GM18870 (cell line): ENCODE data around the gene SGMS1.
"Not testable (repeated sequence)": the region's sequence is repeated elsewhere in the genome, so short reads cannot be mapped to it uniquely, and the experiment has no call there.

ENCODE experiments used
- ATAC-seq: cut with Tn5 transposase; IDR thresholded peaks from one replicate; pipeline ENCODE4 v1.9.1; 2021; ENCODE audit warnings: moderate library complexity; ENCODE audit not compliant: unreplicated experiment

Gene SGMS1

DNA sequence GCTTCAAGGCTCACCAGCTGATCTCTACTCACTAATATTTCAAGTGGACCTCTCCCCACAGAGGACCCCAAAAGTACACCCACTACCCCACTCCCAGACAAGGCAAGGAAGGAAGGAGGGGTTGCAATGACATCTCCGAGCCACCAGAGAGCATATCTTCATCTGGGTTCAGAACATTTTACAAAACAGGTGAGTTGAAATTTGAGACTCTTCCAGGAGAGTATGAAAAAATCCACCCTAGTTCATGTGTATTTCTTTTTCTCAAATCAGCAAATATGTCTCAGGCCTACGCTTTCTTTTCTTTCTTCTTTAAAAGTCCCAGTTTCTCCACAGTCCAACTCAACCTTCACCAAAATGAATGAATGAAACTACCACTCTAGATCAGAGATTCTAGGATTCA is 61.9 kb downstream of the SGMS1 start:
- no peak for ATAC-seq

DNA sequence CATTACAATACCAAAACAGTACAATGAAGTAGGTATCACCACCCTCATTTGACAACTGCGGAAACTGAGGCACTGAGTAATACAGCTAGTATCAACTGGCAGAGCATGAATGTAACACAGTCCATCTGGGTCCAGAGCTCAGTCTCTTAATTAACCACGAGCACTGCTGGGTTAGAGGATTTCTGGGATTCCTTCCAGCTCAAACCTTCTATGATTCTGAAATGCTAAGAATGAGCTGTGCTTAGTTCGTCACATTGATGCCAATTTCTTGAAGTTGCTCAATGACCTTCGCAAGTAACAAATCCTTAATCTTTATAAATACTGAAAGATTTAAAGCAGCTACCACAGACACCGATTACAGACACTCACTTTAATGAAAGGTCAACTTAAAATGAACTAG is 62.5 kb downstream of the SGMS1 start:
- no peak for ATAC-seq

DNA sequence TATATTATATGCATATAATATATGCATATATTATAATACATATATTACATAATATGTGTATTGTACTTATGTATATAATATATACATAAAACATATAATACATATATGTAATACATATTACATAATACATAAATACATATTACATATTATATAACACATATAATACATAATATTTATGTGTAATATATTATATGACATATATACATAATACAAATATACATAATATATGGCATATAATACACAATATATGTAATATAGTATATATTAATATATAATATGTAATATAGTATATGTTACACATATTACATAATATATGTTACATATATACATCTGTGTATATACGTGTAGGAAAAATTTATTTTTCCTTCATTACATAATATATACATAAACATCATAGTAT is 63.4 kb downstream of the SGMS1 start:
- no peak for ATAC-seq

DNA sequence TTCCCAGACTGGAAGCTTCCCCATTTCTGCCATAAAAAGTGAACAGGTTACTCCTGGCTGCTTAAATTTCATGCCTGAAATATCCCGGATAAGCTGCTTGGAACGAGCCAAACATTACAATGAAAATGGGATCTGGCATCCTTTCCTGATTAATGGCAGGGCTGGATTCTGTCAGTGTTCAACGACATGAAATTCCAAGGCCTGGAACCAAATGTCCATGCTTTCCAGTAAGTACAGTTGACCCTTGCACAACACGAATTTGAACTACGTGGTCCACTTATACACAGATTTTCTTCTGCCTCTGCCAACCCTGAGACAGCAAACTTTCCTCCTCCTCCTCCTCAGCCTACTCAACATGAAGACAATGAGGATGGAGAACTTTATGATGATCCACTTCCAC is 65.4 kb downstream of the SGMS1 start:
- no peak for ATAC-seq

DNA sequence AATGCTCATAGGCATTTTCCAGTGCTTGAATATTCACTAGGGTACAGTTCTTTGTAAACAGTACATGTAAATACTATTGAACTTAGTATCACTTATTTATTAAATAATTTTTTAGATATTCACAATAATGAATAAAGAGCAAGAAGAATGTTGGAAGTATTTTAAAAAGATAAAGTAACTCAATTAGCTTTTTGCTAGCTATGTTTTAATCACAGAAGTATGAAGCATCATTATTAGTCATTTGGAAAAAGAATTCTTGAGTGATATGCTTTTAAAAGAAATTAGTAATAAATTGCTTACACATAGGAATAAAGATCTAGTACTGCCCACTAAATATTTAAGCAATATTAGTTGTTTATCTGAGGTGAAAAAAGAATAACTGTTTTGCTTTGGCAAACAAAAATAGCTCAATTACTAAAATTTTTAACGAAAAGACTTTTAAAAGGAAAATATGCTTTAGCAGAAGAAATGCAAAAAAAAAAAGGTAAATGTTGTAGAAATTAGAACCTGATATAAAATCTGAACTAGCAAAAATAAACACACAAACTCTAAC is 66.5 kb downstream of the SGMS1 start:
- ATAC-seq, result no peak

DNA sequence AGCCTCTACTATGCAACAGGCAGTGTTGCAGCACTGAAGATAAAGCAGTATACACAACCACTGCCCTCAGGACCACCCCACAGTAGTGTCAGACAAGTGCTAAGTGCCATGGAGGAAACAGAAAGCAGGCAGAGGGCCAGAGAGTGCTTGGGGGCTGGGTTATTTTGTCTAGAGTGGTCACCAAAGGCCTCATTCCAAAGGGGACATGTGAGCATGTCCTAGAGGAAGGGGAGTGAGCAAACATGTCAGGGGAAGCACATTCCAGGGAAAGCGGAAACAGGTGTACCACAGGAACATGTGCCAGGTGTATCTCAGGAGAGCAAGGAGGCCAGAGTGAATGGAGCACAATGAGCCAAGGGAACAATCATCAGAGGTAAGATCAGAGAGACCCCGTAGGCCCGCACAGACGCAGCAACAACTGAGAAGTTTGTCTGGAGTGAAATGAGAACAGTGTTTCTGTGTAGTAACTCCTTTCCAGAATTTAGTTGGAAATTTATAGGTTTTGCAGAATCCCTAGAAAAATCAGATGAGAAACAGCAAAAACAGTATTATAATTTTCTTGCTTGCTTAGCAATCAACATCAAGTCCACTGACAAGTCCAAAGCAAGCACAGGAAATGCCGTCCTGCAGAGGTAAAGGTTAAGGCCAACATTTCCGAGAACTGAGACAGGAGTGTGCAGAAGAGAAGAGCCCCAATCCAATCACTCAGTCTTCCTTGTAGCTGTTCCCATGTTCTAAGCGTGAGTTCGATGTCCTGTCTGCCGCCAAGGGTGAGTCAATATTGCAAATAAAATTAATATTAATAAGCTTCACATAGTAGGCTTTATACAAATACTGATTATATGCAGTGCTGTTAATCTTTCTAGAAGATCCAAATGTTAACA is 67.3 kb downstream of the SGMS1 start:
- ATAC-seq, result no peak

DNA sequence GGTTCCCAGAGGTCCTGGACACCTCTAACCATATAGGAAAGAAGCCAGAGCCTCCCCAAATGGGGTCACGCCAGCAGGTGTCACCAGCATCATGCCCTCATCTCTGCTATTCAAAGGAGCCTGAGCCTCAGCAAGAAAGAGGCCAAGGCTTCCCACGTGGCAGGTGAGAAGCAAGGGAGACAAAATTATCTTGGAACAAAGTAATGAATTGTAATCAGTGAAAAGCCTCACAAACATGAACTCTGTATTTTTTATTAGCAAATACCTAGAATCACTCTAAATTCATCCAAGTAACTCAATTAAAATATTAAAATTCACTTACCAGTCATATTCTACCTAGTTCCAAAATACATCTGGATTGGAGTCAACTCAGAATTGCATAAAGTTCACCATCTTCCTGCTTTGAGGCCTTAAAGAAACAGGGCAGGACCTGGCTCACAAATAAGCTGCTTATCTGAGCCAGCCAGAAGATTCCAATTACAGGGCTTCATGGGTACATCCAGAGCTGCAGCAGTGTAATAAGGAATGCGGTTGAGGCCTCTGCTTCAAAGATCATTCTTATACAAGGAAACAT is 68.7 kb downstream of the SGMS1 start:
- ATAC-seq, result no peak

DNA sequence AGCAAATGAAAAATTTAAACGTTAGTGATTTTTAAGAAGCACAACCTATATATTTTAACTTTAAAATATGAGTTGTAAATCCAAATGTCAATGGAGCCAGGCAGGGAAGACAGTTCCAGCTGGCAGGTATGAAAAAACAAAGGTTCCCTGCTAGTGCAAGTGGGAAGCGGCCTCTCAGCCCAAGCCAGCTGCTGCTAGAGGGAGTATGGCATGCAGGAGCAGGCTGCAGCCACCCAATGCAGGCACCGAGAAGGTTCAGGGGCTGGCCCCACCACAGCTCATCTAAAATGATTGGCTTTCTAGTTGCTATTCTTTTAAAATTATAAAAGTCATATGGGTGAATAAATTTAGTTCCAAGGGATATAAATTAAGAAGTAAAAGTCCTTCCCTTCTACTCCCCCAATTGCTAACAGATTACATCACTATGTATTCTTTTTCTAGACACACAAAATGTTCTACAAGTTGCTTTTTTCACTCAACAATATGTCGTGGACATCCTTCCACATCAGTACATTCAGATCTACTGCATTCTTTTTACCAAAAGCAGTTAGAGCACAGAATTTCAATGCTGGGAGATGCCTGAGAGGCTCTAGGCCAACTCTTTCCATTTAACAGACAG is 69.3 kb downstream of the SGMS1 start:
- ATAC-seq, result no peak

DNA sequence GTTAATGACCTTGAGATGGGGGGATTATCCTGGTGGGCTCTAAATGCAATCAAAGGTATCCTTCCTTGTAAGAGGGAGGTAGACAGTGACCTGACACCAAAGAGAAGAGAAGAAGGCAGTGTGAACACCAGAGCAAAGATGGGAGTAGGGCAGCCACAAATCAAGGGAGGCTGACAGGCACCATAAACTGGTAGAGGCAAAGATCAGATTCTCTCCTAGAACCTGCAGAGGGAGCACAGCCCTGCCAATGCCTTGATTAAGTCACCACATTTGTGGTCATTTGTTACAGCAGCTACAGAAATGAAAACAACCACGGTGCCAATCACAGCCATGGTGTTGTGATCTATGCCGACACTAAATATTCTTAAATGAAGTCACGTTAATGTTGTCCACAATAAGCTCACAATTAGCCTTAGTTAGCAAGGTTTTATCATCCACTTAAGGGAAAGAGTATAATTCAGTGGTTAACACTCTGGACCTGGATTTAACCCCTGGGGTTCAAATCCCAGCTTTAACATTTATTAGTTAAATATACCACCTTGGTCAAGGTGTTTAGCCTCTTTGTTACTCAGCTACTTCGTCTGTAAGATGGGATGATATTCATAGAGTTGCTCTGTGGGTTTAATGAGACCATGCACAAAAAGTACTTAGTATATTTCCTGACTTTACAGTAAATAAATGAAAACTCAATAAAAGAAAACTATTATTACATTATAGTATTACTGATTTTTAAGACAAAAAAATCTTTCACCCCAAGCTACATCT is 70.8 kb downstream of the SGMS1 start:
- peak; percentile 50 for ATAC-seq

DNA sequence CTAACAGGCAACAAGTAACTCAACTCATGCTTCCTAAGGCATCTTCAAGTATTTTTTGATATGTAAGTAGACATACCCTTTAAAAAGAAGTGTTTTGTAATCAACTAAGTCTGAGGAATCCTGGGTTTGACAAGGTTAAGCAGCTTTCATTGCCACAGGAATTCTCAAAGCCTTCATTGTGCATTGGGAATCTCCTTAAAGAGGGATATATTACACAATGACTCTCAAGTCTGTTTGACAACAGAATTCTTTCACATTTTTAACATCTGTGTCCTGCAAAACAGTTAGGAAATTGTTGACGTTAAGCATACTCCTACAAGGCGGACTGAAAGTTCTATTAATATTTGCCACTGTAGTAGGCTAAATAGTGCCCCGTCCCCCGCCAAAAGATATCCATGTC is 71.4 kb downstream of the SGMS1 start:
- no peak for ATAC-seq

DNA sequence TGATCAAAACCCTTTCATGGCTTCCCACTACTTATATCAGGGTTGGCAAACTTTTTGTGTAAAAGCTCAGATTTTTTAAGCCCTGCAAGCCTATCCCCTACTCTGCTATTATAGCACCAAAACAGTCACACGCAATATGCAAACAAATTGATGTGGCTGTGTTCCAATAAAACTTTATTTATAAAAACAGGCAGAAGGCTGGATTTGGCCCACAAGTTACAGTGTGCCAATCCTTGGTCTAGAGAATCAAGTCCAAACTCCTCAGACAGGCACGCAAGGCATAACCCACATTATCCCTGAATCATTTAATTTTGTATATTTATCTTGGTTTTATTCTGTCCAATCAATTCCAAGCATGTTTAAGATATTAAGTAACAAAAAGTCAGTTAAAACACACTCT is 71.9 kb downstream of the SGMS1 start:
- no peak for ATAC-seq

DNA sequence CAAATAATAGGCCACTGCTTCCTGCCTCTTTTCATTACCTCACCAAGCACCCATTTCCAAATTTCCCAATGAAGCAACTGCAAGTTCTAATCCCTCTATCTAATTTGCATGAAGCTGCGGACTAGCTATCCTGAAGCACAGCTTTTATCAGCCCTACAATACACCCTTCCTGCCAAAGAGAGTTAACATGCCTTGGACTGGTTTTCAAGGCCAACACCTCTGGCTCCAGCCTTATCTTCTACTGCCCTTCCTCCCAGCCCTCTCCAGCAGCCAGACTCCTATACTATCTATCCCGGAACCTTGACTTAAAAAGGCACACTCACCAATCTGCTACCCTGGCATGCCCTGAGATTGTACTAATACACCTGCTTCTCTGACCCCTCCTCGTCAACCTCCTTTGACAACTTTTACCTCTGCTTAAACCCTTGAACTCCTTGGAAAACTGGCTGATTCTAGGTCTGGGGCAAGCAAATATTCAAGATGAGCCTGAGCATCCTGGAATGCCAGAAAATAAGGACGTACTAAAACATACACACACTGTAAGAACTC is 73.4 kb downstream of the SGMS1 start:
- no peak for ATAC-seq

DNA sequence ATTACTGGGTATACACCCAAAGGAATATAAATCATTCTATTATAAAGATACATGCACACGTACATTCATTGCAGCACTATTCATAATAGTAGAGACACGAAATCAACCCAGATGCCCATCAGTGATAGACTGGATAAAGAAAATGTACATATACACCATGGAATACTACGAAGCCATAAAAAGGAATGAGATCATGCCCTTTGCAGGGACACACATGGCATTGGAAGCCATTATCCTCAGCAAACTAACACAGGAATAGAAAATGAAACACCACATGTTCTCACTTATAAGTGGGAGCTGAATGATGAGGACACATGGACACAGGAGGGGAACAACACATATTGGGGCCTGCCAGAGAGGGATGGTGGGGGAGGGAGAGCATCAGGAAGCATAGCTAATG is 74.6 kb downstream of the SGMS1 start:
- ATAC-seq, result not testable (repeated sequence)

DNA sequence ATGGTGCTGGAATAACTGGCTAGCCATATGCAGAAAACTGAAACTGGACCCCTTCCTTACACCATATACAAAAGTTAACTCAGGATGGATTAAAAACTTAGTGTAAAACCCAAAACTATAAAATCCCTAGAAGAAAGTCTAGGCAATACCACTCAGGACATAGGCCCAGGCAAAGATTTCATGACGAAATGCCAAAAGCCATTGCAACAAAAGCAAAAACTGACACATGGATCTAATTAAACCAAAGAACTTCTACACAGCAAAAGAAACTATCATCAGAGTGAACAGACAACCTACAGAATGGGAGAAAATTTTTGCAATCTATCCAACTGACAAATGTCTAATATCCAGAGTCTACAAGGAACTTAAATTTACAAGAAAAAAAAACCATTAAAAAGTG is 75.3 kb downstream of the SGMS1 start:
- ATAC-seq, result not testable (repeated sequence)

DNA sequence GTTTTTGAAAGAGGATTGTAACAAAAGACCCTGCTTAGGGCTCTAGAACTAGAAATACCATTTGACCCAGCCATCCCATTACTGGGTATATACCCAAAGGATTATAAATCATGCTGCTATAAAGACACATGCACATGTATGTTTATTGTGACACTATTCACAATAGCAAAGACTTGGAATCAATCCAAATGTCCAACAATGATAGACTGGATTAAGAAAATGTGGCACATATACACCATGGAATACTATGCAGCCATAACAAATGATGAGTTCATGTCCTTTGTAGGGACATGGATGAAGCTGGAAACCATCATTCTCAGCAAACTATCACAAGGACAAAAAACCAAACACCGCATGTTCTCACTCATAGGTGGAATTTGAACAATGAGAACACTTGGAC is 77.5 kb downstream of the SGMS1 start:
- not testable (repeated sequence) for ATAC-seq

DNA sequence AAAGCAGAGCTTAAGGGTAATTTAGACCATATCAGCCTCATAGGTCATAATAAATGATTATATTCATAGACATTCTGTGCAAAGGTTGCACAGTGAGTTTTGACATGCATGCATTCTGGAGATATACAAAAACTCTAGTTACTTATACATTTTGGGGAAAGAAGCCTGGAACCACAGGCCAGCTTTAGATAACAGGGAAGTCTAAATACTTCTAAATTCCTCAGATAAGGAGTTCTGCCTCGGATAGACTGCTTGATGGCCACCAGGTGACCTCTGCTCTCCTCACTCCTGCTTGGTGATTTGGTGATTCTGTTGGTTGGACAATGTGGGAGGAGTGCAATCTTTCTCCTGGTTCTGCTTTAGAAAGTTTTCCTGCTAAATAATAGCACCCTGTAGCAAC is 77.9 kb downstream of the SGMS1 start:
- no peak for ATAC-seq

DNA sequence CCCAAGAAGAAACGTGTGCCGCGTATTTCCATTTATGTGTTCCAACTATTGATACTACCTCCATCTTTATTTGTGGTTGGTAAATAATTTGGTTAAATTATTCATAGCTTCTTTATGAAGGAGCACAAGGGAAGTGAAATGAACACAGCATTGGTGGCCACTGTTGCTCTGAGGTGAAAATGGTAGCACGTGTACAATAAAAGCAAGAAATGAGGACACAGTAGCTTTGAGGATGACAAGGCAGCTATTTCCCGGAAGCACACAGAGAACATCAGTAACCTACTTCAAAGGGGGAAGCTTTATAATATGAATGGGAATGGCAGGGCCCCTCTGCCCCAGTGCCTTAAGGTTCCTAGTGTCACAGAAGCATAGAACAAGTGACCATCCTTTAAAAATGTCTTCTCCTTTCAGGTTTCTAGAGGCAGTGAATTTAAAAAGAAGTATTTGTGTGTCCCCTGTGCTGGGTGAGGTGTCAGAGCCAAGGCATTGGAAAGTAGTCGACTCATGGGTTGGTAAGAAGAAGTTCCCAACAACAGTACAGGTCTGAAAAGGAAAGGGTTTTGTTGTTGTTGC is 78.8 kb downstream of the SGMS1 start:
- no peak for ATAC-seq

DNA sequence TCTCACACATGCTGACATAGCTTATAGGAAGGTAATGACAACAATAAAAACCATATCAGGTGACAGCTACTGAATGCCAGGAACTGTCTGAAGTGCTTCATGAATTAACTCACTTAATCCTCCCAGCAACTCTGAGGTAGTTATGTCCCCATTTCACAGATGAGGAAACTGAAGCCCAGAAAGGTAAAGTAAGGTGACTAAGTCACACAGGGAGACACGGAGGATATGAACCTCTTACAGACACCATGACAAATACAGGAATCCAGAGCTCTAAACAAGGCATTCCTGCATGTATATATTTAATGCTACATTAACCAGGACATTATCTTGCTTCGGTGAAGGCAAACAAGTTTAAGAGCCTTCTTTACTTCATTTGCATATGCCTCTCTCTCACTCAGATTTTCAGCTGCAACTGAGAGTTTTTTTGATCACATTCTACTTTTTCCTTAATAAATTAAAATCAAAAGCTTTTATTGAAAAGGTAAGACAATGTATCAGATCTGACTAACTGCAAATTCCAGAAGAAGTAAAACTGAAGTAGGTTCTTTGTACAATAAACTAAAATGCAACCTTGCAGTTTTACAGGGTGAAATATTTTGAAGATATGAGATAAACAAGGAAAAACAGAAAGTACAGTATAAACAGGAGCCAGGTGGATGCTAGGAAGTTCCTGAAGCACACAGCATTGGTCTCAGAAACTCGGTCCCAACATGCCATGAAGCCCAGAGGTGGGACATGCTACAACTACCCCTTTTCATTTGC is 79.5 kb downstream of the SGMS1 start:
- no peak for ATAC-seq

DNA sequence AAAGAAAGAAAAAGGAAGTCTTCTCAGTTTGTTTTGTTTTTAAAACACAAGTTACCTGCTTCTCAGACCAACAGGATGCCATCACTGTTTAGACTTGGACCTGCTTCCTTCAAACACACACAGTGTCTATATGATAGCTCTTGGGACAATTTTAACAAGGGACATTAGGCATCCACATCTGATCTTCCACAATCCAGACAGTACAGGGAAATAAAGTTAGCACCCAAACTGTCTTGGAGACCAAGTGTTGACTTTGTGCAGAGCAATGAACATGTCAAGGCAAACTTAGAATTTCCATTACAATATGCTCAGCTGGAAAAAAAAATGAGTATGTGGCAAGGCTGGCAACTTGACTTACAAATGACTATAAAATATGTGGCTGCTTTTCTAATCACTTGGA is 80.9 kb downstream of the SGMS1 start:
- ATAC-seq, result no peak

DNA sequence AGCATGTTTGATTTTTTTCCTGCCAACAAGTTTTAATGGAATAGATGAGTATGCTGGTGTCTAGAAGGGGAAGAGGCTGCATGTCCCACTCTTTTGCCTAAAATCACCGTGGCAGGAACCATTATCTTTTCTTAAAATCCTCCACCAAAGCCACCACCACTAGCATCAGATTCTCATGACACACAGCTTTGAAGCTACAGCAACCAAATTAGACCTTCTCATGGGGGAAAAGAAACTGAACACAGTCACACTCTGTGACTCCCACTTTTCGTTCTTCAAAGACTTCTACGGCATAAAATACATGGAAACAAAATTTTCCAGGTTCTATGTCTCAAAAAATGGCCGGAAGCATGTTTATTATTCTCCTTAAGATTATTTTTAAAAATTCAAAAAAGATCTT is 81.8 kb downstream of the SGMS1 start:
- ATAC-seq, result peak; percentile 37
